ENCODE results near the gene SGCD.

- TF ChIP-seq CTCF (conservative IDR thresholded peaks at IDR 0.05) (no peak), ZFX (IDR thresholded peaks at IDR 0.05) (no peak)
Observed at GRCh38 chr5:156621719-156622118, 294.8 kb downstream of the SGCD start.

Measured in C4-2B (cell line).